SK-N-SH (cell line): ENCODE results near the gene CNTNAP2. TPM values are rescaled to one million over a fixed set of nuclear protein-coding genes. Genes with fewer than 3 reads are reported as not detected.

Experiments used
- CTCF ChIA-PET: fragments of 300-600, 350-600 bp; formaldehyde crosslinking; extraction: SDS; loops from one replicate; lab custom pipeline; 2021; lab: Yijun Ruan, JAX
- POLR2A ChIA-PET: fragments of 350-600 bp; sonication (Branson Sonifier 250); formaldehyde crosslinking; extraction: SDS; loops from one replicate; lab custom pipeline; 2020; ENCODE audit warnings: antibody characterized with exemption, inconsistent platforms; lab: Yijun Ruan, JAX
- DNase-seq: peaks from one replicate; pipeline ENCODE4 v3.0.0; 2012
- H2AFZ ChIP-seq: fragments of 200-600 bp; sonication (generic); 2 replicates; pipeline ENCODE4 v1.8.1; 2016; ENCODE audit warnings: antibody characterized with exemption, mild to moderate bottlenecking, low read depth
- H3F3A ChIP-seq: fragments of 200-600 bp; sonication (generic); replicated peaks from 2 replicates; pipeline ENCODE3; 2016; ENCODE audit warnings: antibody characterized with exemption, mild to moderate bottlenecking; ENCODE audit not compliant: insufficient read depth
- H3K27ac ChIP-seq, 2 experiments: fragments of 200-500 bp in 1 of 2; fragments of 200-600 bp in 1 of 2; sonication (Bioruptor generic) in 1 of 2; sonication (generic), shearing (Covaris generic) in 1 of 2; 2 replicates each; pipeline versions ENCODE4 v1.5.1 to v1.6.1; 2014 to 2016; ENCODE audit warnings: low read depth in 2 of 2, inconsistent platforms in 1 of 2, low read length in 1 of 2, mild to moderate bottlenecking in 1 of 2, mixed read lengths in 1 of 2
- H3K27me3 ChIP-seq: fragments of 200-600 bp; sonication (generic), shearing (Covaris generic); 2 replicates; pipeline ENCODE4 v1.6.1; 2016; ENCODE audit warnings: mixed run types; ENCODE audit not compliant: insufficient read depth
- H3K36me3 ChIP-seq, 2 experiments: fragments of 200-500 bp in 1 of 2; fragments of 200-600 bp in 1 of 2; sonication (Bioruptor generic) in 1 of 2; sonication (generic) in 1 of 2; replicated peaks in 1 of 2; 2 replicates each; pipeline versions ENCODE3 to v1.5.1; 2014 to 2016; ENCODE audit warnings: low read length in 1 of 2, mild to moderate bottlenecking in 1 of 2; ENCODE audit not compliant: insufficient read depth in 2 of 2, control insufficient read depth in 1 of 2
- H3K4me1 ChIP-seq, 2 experiments: fragments of 200-500 bp in 1 of 2; fragments of 200-600 bp in 1 of 2; sonication (Bioruptor generic) in 1 of 2; sonication (generic), shearing (Covaris generic) in 1 of 2; 2 replicates each; pipeline versions ENCODE4 v1.5.1 to v1.6.1; 2014 to 2016; ENCODE audit warnings: low read depth in 1 of 2, low read length in 1 of 2, mixed run types in 1 of 2; ENCODE audit not compliant: insufficient read depth in 2 of 2, control insufficient read depth in 1 of 2
- H3K4me2 ChIP-seq: fragments of 200-600 bp; sonication (generic), shearing (Covaris generic); 2 replicates; pipeline ENCODE4 v1.6.1; 2017; ENCODE audit warnings: mixed run types
- H3K4me3 ChIP-seq, 2 experiments: fragments of 200-500 bp in 1 of 2; fragments of 200-600 bp in 1 of 2; sonication (Bioruptor generic) in 1 of 2; sonication (generic), shearing (Covaris generic) in 1 of 2; 2 replicates each; pipeline versions ENCODE4 v1.5.1 to v1.8.1; 2014 to 2016; ENCODE audit warnings: low read depth in 2 of 2, inconsistent platforms in 1 of 2, low read length in 1 of 2, mild to moderate bottlenecking in 1 of 2, mixed read lengths in 1 of 2, moderate library complexity in 1 of 2
- H3K79me2 ChIP-seq: fragments of 200-600 bp; sonication (generic); 2 replicates; pipeline ENCODE4 v1.8.1; 2017; ENCODE audit warnings: mild to moderate bottlenecking; ENCODE audit not compliant: insufficient read depth
- H3K9ac ChIP-seq: fragments of 200-600 bp; sonication (generic); 2 replicates; pipeline ENCODE4 v1.6.1; 2017; ENCODE audit warnings: mixed run types
- H3K9me2 ChIP-seq: fragments of 200-600 bp; sonication (generic); 2 replicates; pipeline ENCODE4 v1.6.1; 2017; ENCODE audit warnings: mixed run types
- H3K9me3 ChIP-seq: fragments of 200-600 bp; sonication (generic); 2 replicates; pipeline ENCODE4 v1.6.1; 2017; ENCODE audit warnings: mixed run types, mild to moderate bottlenecking, moderate library complexity
- H4K20me1 ChIP-seq: fragments of 200-600 bp; sonication (generic); 2 replicates; pipeline ENCODE4 v1.6.1; 2017; ENCODE audit warnings: mild to moderate bottlenecking, mixed run types; ENCODE audit not compliant: insufficient read depth
- ELF1 ChIP-seq: IDR thresholded peaks from 2 replicates; pipeline ENCODE4 v1.4.0; 2012
- EZH2phosphoT487 ChIP-seq: fragments of 200-600 bp; sonication (generic); IDR thresholded peaks from 2 replicates; pipeline ENCODE4 v1.6.1; 2017; ENCODE audit warnings: low read depth, mixed run types, mild to moderate bottlenecking, antibody characterized with exemption, moderate library complexity, borderline replicate concordance
- GABPA ChIP-seq: IDR thresholded peaks from 2 replicates; pipeline ENCODE4 v1.4.0; 2012; ENCODE audit warnings: low read depth, mild to moderate bottlenecking
- JUND ChIP-seq: IDR thresholded peaks from 2 replicates; pipeline ENCODE4 v1.4.0; 2012
- MXI1 ChIP-seq: IDR thresholded peaks from 2 replicates; pipeline ENCODE4 v1.6.1; 2012; ENCODE audit warnings: mild to moderate bottlenecking, low read depth, low read length, improper control_type of control experiment
- NFIC ChIP-seq: IDR thresholded peaks from 2 replicates; pipeline ENCODE4 v1.4.0; 2012; ENCODE audit warnings: borderline replicate concordance
- PBX3 ChIP-seq: IDR thresholded peaks from 2 replicates; pipeline ENCODE4; 2012
- RAD21 ChIP-seq: IDR thresholded peaks from 2 replicates; pipeline ENCODE4 v1.6.1; 2012; ENCODE audit warnings: mild to moderate bottlenecking, low read length
- REST ChIP-seq: IDR thresholded peaks from 2 replicates; pipeline ENCODE4 v1.6.1; 2012; ENCODE audit warnings: mild to moderate bottlenecking, low read depth, low read length, moderate library complexity
- RFX5 ChIP-seq: IDR thresholded peaks from 2 replicates; pipeline ENCODE4 v1.6.1; 2012; ENCODE audit warnings: mild to moderate bottlenecking, improper control_type of control experiment, low read length
- SIN3A ChIP-seq: IDR thresholded peaks from 2 replicates; pipeline ENCODE4 v1.6.1; 2012; ENCODE audit warnings: low read depth, mild to moderate bottlenecking, low read length, moderate library complexity, borderline replicate concordance
- SMC3 ChIP-seq: IDR thresholded peaks from 2 replicates; pipeline ENCODE4 v1.6.1; 2012; ENCODE audit warnings: low read depth, low read length, improper control_type of control experiment
- TAF1 ChIP-seq: IDR thresholded peaks from 2 replicates; pipeline ENCODE4 v1.6.1; 2012; ENCODE audit warnings: low read depth, mild to moderate bottlenecking, low read length, moderate library complexity, borderline replicate concordance
- TEAD4 ChIP-seq: IDR thresholded peaks from 2 replicates; pipeline ENCODE4 v1.4.0; 2012; ENCODE audit warnings: mild to moderate bottlenecking, borderline replicate concordance; ENCODE audit not compliant: insufficient read depth
- WGBS: methylation state at CpG from one replicate; pipeline ENCODE4 v1.1.6; 2017; ENCODE audit warnings: low lambda C conversion rate; 5-methylcytosine and 5-hydroxymethylcytosine counted together
- polyA plus RNA-seq, 3 experiments: library from polyadenylated mRNA; depleted of rRNA; stranded (reverse); fragments of >200 nt; gene quantifications; 2 replicates each; pipeline ENCODE4 v1.2.3, GENCODE V29; 2012

The CNTNAP2 gene
- polyA plus RNA-seq, 1 of the 3 experiments (the other 2 are of a cell fraction), result 3.4 TPM

GRCh38 chr7:148337246-148337965 is 2220.8 kb downstream of the CNTNAP2 start (continued):
- no peak for TF ChIP-seq GABPA
- no peak for TF ChIP-seq PBX3
- no peak for TF ChIP-seq NFIC
- TF ChIP-seq ELF1, result no peak
- TF ChIP-seq SIN3A, result no peak
- no peak for TF ChIP-seq RAD21
- no peak for TF ChIP-seq JUND
- TF ChIP-seq REST, result no peak

- H3K4me3 ChIP-seq, result no peak overlapping the region; a peak in 1 of 4 replicates
- H3K4me2 ChIP-seq, result peak overlapping the region; percentile 87; the same call in 1 of the 2 replicates
- no peaks in the 10 kb centered on the region for H3K9me3 ChIP-seq
- no peak overlapping the region for H2AFZ ChIP-seq
- no peaks in the 10 kb centered on the region for H3K79me2 ChIP-seq
- no peaks in the 10 kb centered on the region for H3F3A ChIP-seq
- TF ChIP-seq EZH2phosphoT487 (no peak), RFX5 (no peak), TEAD4 (no peak), SMC3 (no peak), MXI1 (no peak), TAF1 (no peak), JUND (no peak), GABPA (no peak), SIN3A (no peak)
- TF ChIP-seq, all 33 proteins: peak for 0
- Histone ChIP-seq H4K20me1 (no peaks in the 10 kb centered on the region), H3K36me3 (no peaks in the 10 kb centered on the region), H3K9me2 (no peaks in the 10 kb centered on the region), H3K9ac (no peak overlapping the region), H3K4me1 (peaks cover 12 to 18% of the 10 kb centered on the region in 2 experiments; a peak in 3 of 4 replicates), H3K27me3 (peaks cover 18% of the 10 kb centered on the region; the same call in 1 of the 2 replicates), H3K27ac (no peak overlapping the region)
- CTCF ChIA-PET, result interaction anchor here (1.3 kb wide), 1 partner anchor 32 kb away, joined by 3 read pairs; no protein-coding TSS in a partner anchor
- 43% methylated on average over 5 of the region's 5 CpGs for WGBS
- no peak for DNase-seq
- POLR2A ChIA-PET, result no interaction called here
Measured at GRCh38 chr7:148337995-148338747, 2221.6 kb downstream of the CNTNAP2 start.
